B cell (primary cell): ENCODE data around the gene OMA1. TPM values are rescaled to one million over a fixed set of nuclear protein-coding genes. Genes with fewer than 3 reads are reported as not detected.

Experiments used
- ATAC-seq: fragments of 200-7000 bp; cut with Tn5 transposase; one replicate; pipeline ENCODE4 v1.10.0; 2021; ENCODE audit warnings: low read depth, mild to moderate bottlenecking, moderate number of reproducible peaks, moderate library complexity
- CTCF ChIA-PET: fragments of 350-600 bp; sonication (Branson Sonifier 250); formaldehyde crosslinking; loops from one replicate; lab custom pipeline; 2021; ENCODE audit warnings: antibody characterized with exemption, inconsistent platforms; lab: Charles Lee
- POLR2A ChIA-PET: fragments of 350-600 bp; sonication (Branson Sonifier 250); formaldehyde crosslinking; loops from one replicate; lab custom pipeline; 2021; ENCODE audit warnings: antibody characterized with exemption; lab: Charles Lee
- DNase-seq: peaks from one replicate; pipeline ENCODE4 v3.0.0; 2013
- H2AFZ ChIP-seq: 2 replicates; pipeline ENCODE4 v1.6.1; 2012; ENCODE audit warnings: mild to moderate bottlenecking, low read depth, low read length; ENCODE audit not compliant: insufficient read depth, poor library complexity, severe bottlenecking
- H3K27ac ChIP-seq, 2 donors: 1 replicate in 1 of 2; 2 replicates in 1 of 2; pipeline ENCODE4 v1.5.1; 2012 to 2013; ENCODE audit warnings: low read length in 2 of 2, mild to moderate bottlenecking in 2 of 2, moderate library complexity in 1 of 2
- H3K27me3 ChIP-seq, 4 experiments: fragments of 200-600 bp in 1 of 4; sonication (generic) in 1 of 4; replicated peaks in 1 of 4; 1 replicate in 2 of 4; 2 replicates in 2 of 4; pipeline versions ENCODE4 v1.6.1 to v1.7.0; 2013 to 2016; ENCODE audit warnings: low read length in 3 of 4, mild to moderate bottlenecking in 2 of 4, mixed read lengths in 1 of 4, moderate library complexity in 1 of 4; ENCODE audit not compliant: insufficient read depth in 4 of 4, control insufficient read depth in 3 of 4; ENCODE audit errors: control extremely low read depth in 1 of 4
- H3K36me3 ChIP-seq, 2 experiments: replicated peaks in 1 of 2; 1 replicate in 1 of 2; 2 replicates in 1 of 2; pipeline versions ENCODE4 v1.6.1 to v1.7.1; 2013; ENCODE audit warnings: low read length in 1 of 2; ENCODE audit not compliant: insufficient read depth in 2 of 2, control insufficient read depth in 1 of 2; ENCODE audit errors: control extremely low read depth in 1 of 2, extremely low read depth in 1 of 2
- H3K4me1 ChIP-seq, 2 donors: fragments of 200-600 bp in 1 of 2; sonication (generic) in 1 of 2; 1 replicate in 1 of 2; 2 replicates in 1 of 2; pipeline versions ENCODE4 v1.5.1 to v1.6.1; 2013 to 2017; ENCODE audit warnings: low read length in 2 of 2; ENCODE audit not compliant: control insufficient read depth in 2 of 2, insufficient read depth in 2 of 2
- H3K4me2 ChIP-seq: replicated peaks from 2 replicates; pipeline ENCODE3; 2012; ENCODE audit warnings: mild to moderate bottlenecking, low read depth, low read length; ENCODE audit not compliant: poor library complexity, severe bottlenecking
- H3K4me3 ChIP-seq, 5 experiments: fragments of 200-600 bp in 1 of 5; sonication (generic) in 1 of 5; 1 replicate in 3 of 5; 2 replicates in 2 of 5; pipeline versions ENCODE4 v1.5.1 to v1.7.0; 2011 to 2016; ENCODE audit warnings: low read length in 4 of 5, mild to moderate bottlenecking in 4 of 5, low read depth in 2 of 5, control low read depth in 1 of 5, moderate library complexity in 1 of 5; ENCODE audit not compliant: insufficient read depth in 1 of 5; ENCODE audit errors: control extremely low read depth in 1 of 5, extremely low read depth in 1 of 5
- H3K79me2 ChIP-seq: fragments of 200-600 bp; sonication (generic); one replicate; pipeline ENCODE4 v1.6.0; 2016; ENCODE audit warnings: low read length; ENCODE audit not compliant: control insufficient read depth, insufficient read depth
- H3K9ac ChIP-seq: fragments of 200-600 bp; sonication (generic); 2 replicates; pipeline ENCODE4 v1.6.1; 2017; ENCODE audit warnings: mild to moderate bottlenecking, low read length, moderate library complexity
- H3K9me3 ChIP-seq, 3 donors: one replicate each; pipeline versions ENCODE4 v1.6.1 to v1.7.1; 2013; ENCODE audit warnings: low read length in 2 of 3; ENCODE audit not compliant: control insufficient read depth in 2 of 3, insufficient read depth in 1 of 3; ENCODE audit errors: control extremely low read depth in 1 of 3
- H4K20me1 ChIP-seq: 2 replicates; pipeline ENCODE4 v1.6.0; 2012; ENCODE audit warnings: mild to moderate bottlenecking, low read length; ENCODE audit not compliant: insufficient read depth, control insufficient read depth, poor library complexity, severe bottlenecking
- H3K27ac Mint-ChIP-seq: one replicate; pipeline ENCODE4 v1.8.0; 2021; ENCODE audit warnings: mixed read lengths
- H3K27me3 Mint-ChIP-seq: one replicate; pipeline ENCODE4 v1.8.0; 2021; ENCODE audit warnings: mixed read lengths
- H3K4me1 Mint-ChIP-seq: one replicate; pipeline ENCODE4 v1.8.0; 2021; ENCODE audit warnings: mixed read lengths
- H3K4me3 Mint-ChIP-seq: one replicate; pipeline ENCODE4 v1.8.0; 2021; ENCODE audit warnings: mixed read lengths
- H3K9me3 Mint-ChIP-seq: one replicate; pipeline ENCODE4 v1.8.0; 2022; ENCODE audit warnings: mixed read lengths; ENCODE audit not compliant: insufficient read depth
- EZH2 ChIP-seq: IDR thresholded peaks from 2 replicates; pipeline ENCODE4 v1.6.1; 2012; ENCODE audit warnings: borderline replicate concordance, low read depth, mild to moderate bottlenecking, moderate library complexity, low read length; ENCODE audit not compliant: insufficient read depth, poor library complexity, severe bottlenecking
- WGBS: methylation state at CpG from one replicate; pipeline ENCODE4 v1.1.5; 2013; ENCODE audit warnings: missing lambda C conversion rate; ENCODE audit not compliant: insufficient coverage; 5-methylcytosine and 5-hydroxymethylcytosine counted together
- intact Hi-C: fragments of 100-400 bp; cut with micrococcal nuclease; formaldehyde crosslinking; loops from one replicate; pipeline ENCODE4 v1.10.0; 2022
- polyA plus RNA-seq: library from polyadenylated mRNA; depleted of rRNA; stranded (reverse); fragments of >200 nt; gene quantifications from 2 replicates; pipeline ENCODE4 v1.2.3, GENCODE V29; 2012
- total RNA-seq, 2 donors: library from RNA; stranded (reverse); fragments of 120-200 nt in 1 of 2; gene quantifications; 1 replicate in 1 of 2; 2 replicates in 1 of 2; pipeline versions ENCODE4 v1.2.3 to v1.2.4, GENCODE V29; 2013 to 2022
- TF ChIP-seq, protein P1 (sequence below): fragments of 200-600 bp; IDR thresholded peaks from one replicate; pipeline ENCODE4 v1.8.0; 2022; ENCODE audit warnings: antibody characterized with exemption, mild to moderate bottlenecking

Gene OMA1
- total and polyA plus RNA-seq, 2 donors (not counting 1 experiment from before 2014, with no cell fraction given): 22.8 to 67.5 TPM

DNA sequence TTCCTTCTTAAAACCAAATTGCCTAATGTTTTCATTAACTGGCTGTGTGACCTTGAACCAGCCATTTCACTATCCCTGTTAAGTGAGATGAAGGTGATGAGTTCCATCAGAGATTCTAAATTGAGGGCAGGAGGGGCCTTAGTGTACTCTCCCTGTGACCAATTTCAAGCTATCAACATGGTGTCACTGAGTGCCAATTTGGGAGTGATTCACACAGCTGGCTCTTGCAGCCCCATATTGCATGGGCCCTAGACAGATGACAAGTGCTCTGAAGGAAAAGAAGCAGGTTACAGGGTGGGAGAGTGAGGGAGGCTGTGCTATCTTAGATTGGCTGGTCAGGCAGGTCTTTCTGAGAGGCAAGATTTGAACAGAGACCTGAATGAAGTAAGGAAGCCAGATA, 43.5 kb upstream of the OMA1 start:
- Histone ChIP-seq H3K4me3 (no peak overlapping the region), H3K4me2 (no peak overlapping the region), H3K4me1 (no peaks in the 10 kb centered on the region), H3K9me3 (no peaks in the 10 kb centered on the region), H3K27ac (no peak overlapping the region), H3K27me3 (peaks cover 0 to 15% (median 5%) of the 10 kb centered on the region in 4 experiments), H3K79me2 (no peaks in the 10 kb centered on the region), H3K36me3 (no peaks in the 10 kb centered on the region), H3K9ac (no peak overlapping the region), H4K20me1 (no peaks in the 10 kb centered on the region), H2AFZ (no peak overlapping the region)
- Mint-ChIP-seq H3K9me3 (no peaks in the 10 kb centered on the region), H3K27me3 (peaks cover 49% of the 10 kb centered on the region), H3K4me3 (no peak overlapping the region), H3K4me1 (no peaks in the 10 kb centered on the region), H3K27ac (no peak overlapping the region)
- CTCF ChIA-PET: no interaction called here
- DNase-seq (no peak), ATAC-seq (no peak)
- intact Hi-C loops: no loop called here
- TF ChIP-seq, protein P1, sequence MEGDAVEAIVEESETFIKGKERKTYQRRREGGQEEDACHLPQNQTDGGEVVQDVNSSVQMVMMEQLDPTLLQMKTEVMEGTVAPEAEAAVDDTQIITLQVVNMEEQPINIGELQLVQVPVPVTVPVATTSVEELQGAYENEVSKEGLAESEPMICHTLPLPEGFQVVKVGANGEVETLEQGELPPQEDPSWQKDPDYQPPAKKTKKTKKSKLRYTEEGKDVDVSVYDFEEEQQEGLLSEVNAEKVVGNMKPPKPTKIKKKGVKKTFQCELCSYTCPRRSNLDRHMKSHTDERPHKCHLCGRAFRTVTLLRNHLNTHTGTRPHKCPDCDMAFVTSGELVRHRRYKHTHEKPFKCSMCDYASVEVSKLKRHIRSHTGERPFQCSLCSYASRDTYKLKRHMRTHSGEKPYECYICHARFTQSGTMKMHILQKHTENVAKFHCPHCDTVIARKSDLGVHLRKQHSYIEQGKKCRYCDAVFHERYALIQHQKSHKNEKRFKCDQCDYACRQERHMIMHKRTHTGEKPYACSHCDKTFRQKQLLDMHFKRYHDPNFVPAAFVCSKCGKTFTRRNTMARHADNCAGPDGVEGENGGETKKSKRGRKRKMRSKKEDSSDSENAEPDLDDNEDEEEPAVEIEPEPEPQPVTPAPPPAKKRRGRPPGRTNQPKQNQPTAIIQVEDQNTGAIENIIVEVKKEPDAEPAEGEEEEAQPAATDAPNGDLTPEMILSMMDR: no peak
- no peak for TF ChIP-seq EZH2
- POLR2A ChIA-PET: no interaction called here

DNA sequence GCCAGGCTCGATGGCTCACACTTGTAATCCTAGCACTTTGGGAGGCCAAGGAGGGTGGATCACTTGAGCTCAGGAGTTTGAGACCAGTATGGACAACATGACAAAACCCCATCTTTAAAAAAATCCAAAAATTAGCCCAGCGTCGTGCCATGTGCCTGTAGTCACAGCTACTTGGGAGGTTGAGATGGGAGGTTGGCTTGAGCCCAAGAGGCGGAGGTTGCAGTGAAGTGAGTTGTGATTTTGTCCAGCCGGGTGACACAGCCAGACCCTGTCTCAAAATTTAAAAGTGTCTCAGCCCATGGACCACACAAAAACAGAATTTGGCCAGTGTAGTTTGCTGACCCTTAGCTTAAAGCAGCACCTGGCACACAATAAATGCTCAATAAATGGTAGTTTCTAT, 41.9 kb upstream of the OMA1 start:
- intact Hi-C loops: no loop called here
- H3K4me2 ChIP-seq: no peak overlapping the region
- ATAC-seq (no peak), DNase-seq (no peak)
- Mint-ChIP-seq H3K27me3 (peaks cover 51% of the 10 kb centered on the region), H3K4me3 (no peak overlapping the region), H3K27ac (no peak overlapping the region), H3K9me3 (no peaks in the 10 kb centered on the region), H3K4me1 (peaks cover 5% of the 10 kb centered on the region)
- WGBS: 100% methylated on average over 1 of the region's 5 CpGs
- H3K27ac ChIP-seq: no peak overlapping the region
- H2AFZ ChIP-seq: no peak overlapping the region
- no peaks in the 10 kb centered on the region for H4K20me1 ChIP-seq
- no peak for TF ChIP-seq EZH2
- TF ChIP-seq, protein P1: no peak
- no peak overlapping the region for H3K4me3 ChIP-seq
- no peaks in the 10 kb centered on the region for H3K79me2 ChIP-seq
- H3K9me3 ChIP-seq: no peaks in the 10 kb centered on the region
- no peaks in the 10 kb centered on the region for H3K4me1 ChIP-seq
- H3K9ac ChIP-seq: no peak overlapping the region
- peaks cover 0 to 15% (median 5%) of the 10 kb centered on the region in 4 experiments for H3K27me3 ChIP-seq
- H3K36me3 ChIP-seq: no peaks in the 10 kb centered on the region
- CTCF ChIA-PET: no interaction called here
- POLR2A ChIA-PET: no interaction called here
